IgD-negative memory B cell (primary cell): ENCODE data around the gene CACNG1. TPM values are rescaled to one million over a fixed set of nuclear protein-coding genes. Genes with fewer than 3 reads are reported as not detected.
A peak's percentile ranks its signal among the peaks of the same experiment; 100 is the strongest.

Source experiments
- H3K27ac Mint-ChIP-seq, 3 donors: one replicate each; pipeline ENCODE4 v1.8.0; 2020 to 2022; ENCODE audit warnings: mild to moderate bottlenecking in 3 of 3, mixed read lengths in 3 of 3, moderate library complexity in 1 of 3
- H3K27me3 Mint-ChIP-seq: one replicate; pipeline ENCODE4 v1.8.0; 2021; ENCODE audit warnings: mixed read lengths
- H3K36me3 Mint-ChIP-seq: one replicate; pipeline ENCODE4 v1.8.0; 2020; ENCODE audit warnings: mild to moderate bottlenecking, mixed read lengths
- H3K4me1 Mint-ChIP-seq, 3 donors: one replicate each; pipeline ENCODE4 v1.8.0; 2020 to 2022; ENCODE audit warnings: mixed read lengths in 3 of 3, mild to moderate bottlenecking in 1 of 3
- H3K4me3 Mint-ChIP-seq, 4 donors: one replicate each; pipeline ENCODE4 v1.8.0; 2020 to 2022; ENCODE audit warnings: mild to moderate bottlenecking in 4 of 4, mixed read lengths in 4 of 4, moderate library complexity in 3 of 4
- H3K9me3 Mint-ChIP-seq, 3 donors: one replicate each; pipeline ENCODE4 v1.8.0; 2020 to 2021; ENCODE audit warnings: mixed read lengths in 3 of 3, mild to moderate bottlenecking in 1 of 3
- polyA plus RNA-seq: library from polyadenylated mRNA; unstranded; fragments of 300-500 nt; fragmentation: Illumina TruSeq; gene quantifications from one replicate; pipeline ENCODE4 v1.2.3, GENCODE V29; 2021

CACNG1 gene
- polyA plus RNA-seq, 1 donor from 2014 or later, result not detected

DNA sequence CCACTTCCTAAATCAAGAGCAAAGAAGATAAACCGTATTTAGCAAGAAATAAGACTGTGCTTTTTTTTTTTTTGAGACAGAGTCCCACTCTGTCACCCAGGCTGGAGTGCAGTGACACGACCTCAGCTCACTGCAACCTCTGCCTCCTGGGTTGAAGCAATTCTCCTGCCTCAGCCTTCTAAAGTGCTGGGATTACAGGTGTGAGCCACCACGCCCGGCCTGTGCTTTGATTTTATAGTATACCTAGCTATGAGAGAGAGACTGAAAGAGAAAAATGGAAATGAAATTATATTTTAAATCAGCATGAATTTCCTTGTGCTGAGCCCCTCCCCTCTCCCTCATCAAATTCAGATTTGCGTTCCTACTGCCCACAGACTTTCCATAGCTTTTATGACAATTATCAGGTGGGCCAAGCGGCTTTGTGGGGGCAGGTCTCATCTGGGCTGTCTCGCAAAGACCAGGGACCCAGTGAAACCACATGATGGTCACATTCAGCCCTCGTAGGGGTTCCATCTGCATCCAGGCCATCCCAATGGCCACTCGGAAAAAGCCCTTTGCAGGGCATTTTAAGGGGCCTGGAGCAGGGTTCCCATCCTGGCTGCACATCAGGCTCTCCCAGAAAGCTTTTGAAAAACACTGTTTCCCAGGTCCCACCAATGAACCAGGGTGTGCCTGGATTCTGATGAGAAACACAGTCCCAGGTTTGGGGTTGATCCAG lies 8.5 kb downstream of the CACNG1 start:
- Mint-ChIP-seq H3K9me3 (peaks cover 5 to 11% (median 6%) of the 10 kb centered on the region in 3 donors), H3K27me3 (no peaks in the 10 kb centered on the region), H3K4me1 (peaks cover 0 to 7% (median under 1%) of the 10 kb centered on the region in 3 donors), H3K4me3 (no peak overlapping the region), H3K27ac (peak overlapping the region in 1 of 3 donors; percentile 13), H3K36me3 (peaks cover 7% of the 10 kb centered on the region)

- Mint-ChIP-seq H3K27ac (no peak overlapping the region), H3K4me1 (peaks cover 0 to 7% (median 1%) of the 10 kb centered on the region in 3 donors), H3K4me3 (no peak overlapping the region), H3K27me3 (no peaks in the 10 kb centered on the region), H3K9me3 (peaks cover 3 to 5% (median 4%) of the 10 kb centered on the region in 3 donors), H3K36me3 (peaks cover 8% of the 10 kb centered on the region)
Observed at GRCh38 chr17:67053438-67054000, 9.2 kb downstream of the CACNG1 start.

- H3K36me3 Mint-ChIP-seq, result peaks cover 4% of the 10 kb centered on the region
Observed at GRCh38 chr17:67054011-67054591, 9.7 kb downstream of the CACNG1 start.

DNA sequence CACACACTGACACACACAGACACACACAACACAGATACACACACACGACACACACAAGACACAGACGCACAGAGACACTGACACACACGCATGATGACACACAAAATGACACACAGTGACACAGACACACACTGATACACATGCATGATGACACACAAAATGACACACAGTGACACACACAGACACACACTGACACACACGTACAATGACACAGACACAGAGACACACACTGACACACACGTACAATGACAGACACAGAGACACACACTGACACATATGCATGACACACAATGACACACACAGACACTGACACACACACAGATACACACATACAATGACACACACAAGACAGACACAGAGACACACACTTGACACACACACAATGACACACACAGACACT lies 10.3 kb downstream of the CACNG1 start:
- Mint-ChIP-seq H3K4me1 (peaks cover 0 to 7% (median 1%) of the 10 kb centered on the region in 3 donors), H3K27ac (no peak overlapping the region), H3K27me3 (no peaks in the 10 kb centered on the region), H3K36me3 (peaks cover 4% of the 10 kb centered on the region), H3K4me3 (no peak overlapping the region), H3K9me3 (no peaks in the 10 kb centered on the region)

More at GRCh38 chr17:67054011-67054591, 9.7 kb downstream of the CACNG1 start:
- H3K27ac Mint-ChIP-seq, result no peak overlapping the region
- peaks cover 0 to under 1% (median 0%) of the 10 kb centered on the region in 3 donors for H3K9me3 Mint-ChIP-seq
- H3K4me3 Mint-ChIP-seq, result no peak overlapping the region
- H3K27me3 Mint-ChIP-seq, result no peaks in the 10 kb centered on the region
- H3K4me1 Mint-ChIP-seq, result peaks cover 0 to 7% (median 1%) of the 10 kb centered on the region in 3 donors

- H3K36me3 Mint-ChIP-seq, result peaks cover 4% of the 10 kb centered on the region
- no peaks in the 10 kb centered on the region for H3K27me3 Mint-ChIP-seq
- H3K4me1 Mint-ChIP-seq, result peaks cover 0 to 7% (median 1%) of the 10 kb centered on the region in 3 donors
- no peaks in the 10 kb centered on the region for H3K9me3 Mint-ChIP-seq
- H3K4me3 Mint-ChIP-seq, result peak overlapping the region in 1 of 4 donors; percentile 38
- no peak overlapping the region for H3K27ac Mint-ChIP-seq
Observed at GRCh38 chr17:67055041-67055443, 10.7 kb downstream of the CACNG1 start.

DNA sequence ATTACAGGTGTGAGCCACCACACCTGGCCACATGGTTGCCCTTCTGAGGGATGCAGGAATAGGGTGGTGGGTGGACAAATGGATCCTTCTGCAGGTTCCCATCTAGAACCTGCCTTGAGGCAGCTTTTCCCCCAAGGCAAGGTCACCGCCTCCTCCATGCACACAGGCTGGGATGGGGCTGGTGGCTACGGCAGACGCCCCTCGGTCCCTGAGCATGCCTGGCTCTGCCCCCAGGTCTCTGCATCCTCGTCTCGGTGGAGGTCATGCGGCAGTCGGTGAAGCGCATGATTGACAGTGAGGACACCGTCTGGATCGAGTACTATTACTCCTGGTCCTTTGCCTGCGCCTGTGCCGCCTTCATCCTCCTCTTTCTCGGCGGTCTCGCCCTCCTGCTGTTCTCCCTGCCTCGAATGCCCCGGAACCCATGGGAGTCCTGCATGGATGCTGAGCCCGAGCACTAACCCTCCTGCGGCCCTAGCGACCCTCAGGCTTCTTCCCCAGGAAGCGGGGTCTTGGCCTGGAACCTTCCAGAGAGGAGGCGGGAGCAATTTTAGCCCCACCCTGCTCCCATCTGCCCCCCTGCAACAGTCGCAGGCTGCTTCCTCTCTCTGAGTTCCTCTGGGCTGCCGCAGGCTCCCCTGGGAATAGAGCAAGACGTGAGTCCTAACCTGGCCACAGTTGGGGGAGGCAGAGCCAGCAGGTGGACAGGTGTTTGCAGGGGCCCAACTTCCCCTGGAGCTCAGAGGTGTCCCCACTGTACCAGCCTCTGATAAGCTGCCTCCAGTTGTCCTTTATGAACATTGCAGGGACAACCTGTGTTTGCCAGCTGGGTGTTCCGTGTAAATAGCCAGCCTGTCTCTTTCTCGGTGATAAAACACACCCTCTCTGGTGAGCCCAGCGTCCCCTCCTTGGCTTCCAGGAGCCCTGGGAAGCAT lies 11.7 kb downstream of the CACNG1 start:
- no peak overlapping the region for H3K27ac Mint-ChIP-seq
- no peak overlapping the region for H3K4me3 Mint-ChIP-seq
- peaks cover 8% of the 10 kb centered on the region for H3K36me3 Mint-ChIP-seq
- H3K27me3 Mint-ChIP-seq, result no peaks in the 10 kb centered on the region
- peaks cover 0 to 7% (median 1%) of the 10 kb centered on the region in 3 donors for H3K4me1 Mint-ChIP-seq
- H3K9me3 Mint-ChIP-seq, result no peaks in the 10 kb centered on the region

DNA sequence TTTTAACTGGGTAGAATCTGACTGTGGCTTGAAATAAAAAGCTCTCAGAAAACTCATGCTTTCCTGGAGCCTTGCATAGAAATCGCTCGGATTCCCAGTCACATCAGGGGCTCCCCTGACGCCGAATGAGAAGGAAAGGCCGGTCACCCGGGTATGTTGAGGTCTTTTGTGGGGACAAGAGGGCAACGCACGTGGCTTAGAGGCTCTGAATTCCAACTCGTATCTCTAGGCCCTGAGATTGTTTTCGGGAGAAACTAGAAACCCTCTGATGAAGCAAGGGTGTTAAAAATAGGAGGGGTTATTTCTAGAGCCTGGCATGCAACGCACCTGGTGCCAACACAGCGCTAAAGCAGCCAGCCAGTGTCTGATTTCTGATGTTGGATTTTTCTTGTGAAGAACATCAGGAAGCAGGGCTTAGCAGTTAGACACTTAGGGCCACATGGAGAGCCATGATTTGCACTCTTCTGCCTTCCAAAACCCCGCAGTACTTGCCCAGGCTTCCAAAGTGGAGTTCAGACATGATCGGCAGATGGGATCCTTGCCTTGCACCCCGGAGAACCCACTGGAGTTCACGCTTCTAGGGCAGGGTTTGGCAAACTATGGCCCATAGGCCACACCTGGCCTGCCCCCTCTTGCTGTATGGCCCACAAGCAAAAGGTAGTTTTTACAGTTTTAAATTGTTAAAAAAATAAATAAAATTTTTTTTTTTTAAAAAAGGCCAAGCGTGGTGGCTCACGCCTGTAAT lies 12.6 kb downstream of the CACNG1 start:
- Mint-ChIP-seq H3K4me1 (peaks cover 0 to 7% (median 1%) of the 10 kb centered on the region in 3 donors), H3K36me3 (peaks cover 8% of the 10 kb centered on the region), H3K27ac (no peak overlapping the region), H3K9me3 (no peaks in the 10 kb centered on the region), H3K4me3 (peak overlapping the region in 1 of 4 donors; percentile 23), H3K27me3 (no peaks in the 10 kb centered on the region)

- Mint-ChIP-seq H3K27ac (no peak overlapping the region), H3K4me1 (peaks cover 0 to 7% (median 1%) of the 10 kb centered on the region in 3 donors), H3K27me3 (no peaks in the 10 kb centered on the region), H3K9me3 (no peaks in the 10 kb centered on the region), H3K36me3 (peaks cover 11% of the 10 kb centered on the region), H3K4me3 (peak overlapping the region in 1 of 4 donors; percentile 23)
Observed at GRCh38 chr17:67058036-67058435, 13.7 kb downstream of the CACNG1 start.

- no peak overlapping the region for H3K27ac Mint-ChIP-seq
- H3K4me3 Mint-ChIP-seq, result no peak overlapping the region
- peaks cover 19% of the 10 kb centered on the region for H3K36me3 Mint-ChIP-seq
- H3K9me3 Mint-ChIP-seq, result no peaks in the 10 kb centered on the region
- H3K4me1 Mint-ChIP-seq, result peaks cover 0 to 7% (median 1%) of the 10 kb centered on the region in 3 donors
- H3K27me3 Mint-ChIP-seq, result no peaks in the 10 kb centered on the region
Observed at GRCh38 chr17:67059372-67059771, 15.0 kb downstream of the CACNG1 start.

DNA sequence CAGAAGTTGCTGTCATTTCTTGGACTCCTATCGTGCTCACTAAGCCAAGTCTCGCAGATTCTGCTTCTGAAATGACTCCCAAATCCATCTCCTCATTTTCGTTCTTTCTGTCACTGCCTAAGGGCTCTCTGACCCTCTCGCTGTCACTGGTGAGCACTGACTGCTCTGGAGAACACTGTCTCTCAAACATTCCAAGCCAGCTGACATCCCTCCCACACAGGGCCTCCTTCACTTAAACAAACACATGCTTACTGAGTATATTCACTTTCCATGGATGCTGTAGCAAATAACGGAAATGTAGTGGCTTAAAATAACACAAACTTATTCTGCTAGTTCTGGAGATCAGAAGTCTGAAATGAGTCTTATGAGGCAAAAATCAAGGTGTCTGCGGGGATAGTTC lies 18.8 kb downstream of the CACNG1 start:
- Mint-ChIP-seq H3K27me3 (no peaks in the 10 kb centered on the region), H3K4me3 (no peak overlapping the region), H3K27ac (no peak overlapping the region), H3K4me1 (no peaks in the 10 kb centered on the region), H3K36me3 (peaks cover 25% of the 10 kb centered on the region), H3K9me3 (no peaks in the 10 kb centered on the region)

- Mint-ChIP-seq H3K36me3 (peaks cover 22% of the 10 kb centered on the region), H3K27ac (no peak overlapping the region), H3K4me3 (no peak overlapping the region), H3K9me3 (no peaks in the 10 kb centered on the region), H3K27me3 (no peaks in the 10 kb centered on the region), H3K4me1 (no peaks in the 10 kb centered on the region)
Observed at GRCh38 chr17:67066717-67067116, 22.4 kb downstream of the CACNG1 start.

DNA sequence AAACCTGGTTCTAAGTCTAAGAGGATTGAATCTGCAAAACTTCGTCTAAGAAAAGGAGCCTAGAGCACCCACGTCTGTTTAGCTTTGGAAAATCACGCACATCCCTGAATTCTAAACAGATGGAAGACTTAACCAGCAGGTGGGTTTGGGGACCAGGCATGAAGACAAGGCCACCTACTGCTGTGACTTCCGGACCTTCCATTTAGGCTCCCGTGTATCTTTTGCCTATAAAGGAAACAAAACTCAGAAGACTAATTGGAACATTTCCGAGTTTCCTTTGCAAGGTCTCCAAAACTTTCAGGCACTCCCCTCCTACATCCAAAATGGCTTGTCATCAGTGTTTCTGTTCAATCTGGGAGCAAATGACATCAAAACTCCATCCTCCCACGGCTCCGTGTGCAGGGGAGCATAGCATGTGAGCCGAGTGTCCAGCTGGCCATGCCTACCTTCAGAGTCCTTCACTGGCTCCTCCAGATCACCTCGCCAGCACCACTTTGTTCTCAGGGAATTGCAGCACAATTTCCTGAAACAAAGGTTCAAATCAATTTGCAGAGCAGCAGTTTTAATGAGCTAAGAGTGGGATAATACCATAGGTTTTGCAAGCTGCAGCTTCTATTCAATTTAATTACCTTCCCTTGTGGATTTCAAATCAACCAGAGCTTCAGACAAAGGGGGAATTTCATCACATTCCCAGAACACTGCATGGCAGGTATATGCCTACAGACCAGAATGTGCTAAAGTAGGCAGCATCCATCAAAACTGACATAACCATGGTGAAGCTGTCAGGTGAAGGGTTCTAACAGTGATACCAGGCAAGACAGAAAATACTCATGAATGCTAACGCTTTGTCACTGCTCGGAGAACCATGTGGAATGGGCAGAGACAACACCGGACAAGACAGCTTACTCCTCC lies 23.5 kb downstream of the CACNG1 start:
- H3K9me3 Mint-ChIP-seq, result peaks cover 0 to 2% (median 0%) of the 10 kb centered on the region in 3 donors
- H3K4me3 Mint-ChIP-seq, result no peak overlapping the region
- H3K36me3 Mint-ChIP-seq, result peaks cover 22% of the 10 kb centered on the region
- H3K4me1 Mint-ChIP-seq, result no peaks in the 10 kb centered on the region
- peak overlapping the region in 1 of 3 donors; percentile 74 for H3K27ac Mint-ChIP-seq
- H3K27me3 Mint-ChIP-seq, result no peaks in the 10 kb centered on the region

GRCh38 chr17:67068999-67069398 lies 24.6 kb downstream of the CACNG1 start:
- peaks cover 0 to 2% (median 0%) of the 10 kb centered on the region in 3 donors for H3K9me3 Mint-ChIP-seq
- no peaks in the 10 kb centered on the region for H3K27me3 Mint-ChIP-seq
- peaks cover 0 to 1% (median 0%) of the 10 kb centered on the region in 3 donors for H3K4me1 Mint-ChIP-seq
- peaks cover 22% of the 10 kb centered on the region for H3K36me3 Mint-ChIP-seq
- no peak overlapping the region for H3K27ac Mint-ChIP-seq
- H3K4me3 Mint-ChIP-seq, result no peak overlapping the region
